ENCODE measurements around the gene DSC3.
A peak's percentile ranks its signal among the peaks of the same experiment; 100 is the strongest.
"Not testable (repeated sequence)": the region's sequence is repeated elsewhere in the genome, so short reads cannot be mapped to it uniquely, and the experiment has no call there.

DSC3 gene

GRCh38 chr18:31050635-31051034 lies 8.1 kb upstream of the DSC3 start:
- no peak overlapping the region for H3K4me3 ChIP-seq (ENCODE audit: low read length)
- TF ChIP-seq ZNF274 (IDR thresholded peaks at IDR 0.05; ENCODE audit: low read depth, low read length): no peak

- H3K4me3 ChIP-seq (ENCODE audit: low read length): no peak overlapping the region
- TF ChIP-seq ZNF274 (IDR thresholded peaks at IDR 0.05; ENCODE audit: low read depth, low read length): no peak
These were observed 6.6 kb upstream of the DSC3 start for GRCh38 chr18:31049189-31049588.

DNA sequence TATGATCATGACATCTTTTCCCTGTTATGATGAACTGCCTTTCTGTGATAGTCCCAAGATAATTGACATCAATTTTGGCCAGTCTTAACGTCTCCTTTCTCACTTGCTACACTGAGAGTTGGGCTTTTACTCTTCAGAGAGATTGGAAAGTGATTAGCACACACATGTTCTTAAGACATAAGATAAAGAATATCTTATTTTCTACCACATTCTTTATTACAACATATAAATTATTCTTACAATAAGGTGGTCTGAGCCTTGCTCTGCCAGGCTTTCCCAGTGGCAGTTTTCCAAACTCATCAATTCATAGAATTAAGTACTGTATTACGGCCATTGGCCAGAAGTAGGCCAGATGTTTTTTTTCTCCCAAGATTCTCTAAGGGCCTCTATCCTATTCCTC lies 5.7 kb upstream of the DSC3 start:
- no peak for TF ChIP-seq ZNF274 (IDR thresholded peaks at IDR 0.05; ENCODE audit: low read depth, low read length)
- no peak overlapping the region for H3K4me3 ChIP-seq (ENCODE audit: low read length)

GRCh38 chr18:31046916-31047315 lies 4.4 kb upstream of the DSC3 start:
- H3K4me3 ChIP-seq (ENCODE audit: low read length): no peak overlapping the region
- no peak for TF ChIP-seq ZNF274 (IDR thresholded peaks at IDR 0.05; ENCODE audit: low read depth, low read length)

GRCh38 chr18:31045599-31045998 lies 3.1 kb upstream of the DSC3 start:
- TF ChIP-seq ZNF274 (IDR thresholded peaks at IDR 0.05; ENCODE audit: low read depth, low read length): no peak
- no peak overlapping the region for H3K4me3 ChIP-seq (ENCODE audit: low read length)

- TF ChIP-seq ZNF274 (IDR thresholded peaks at IDR 0.05; ENCODE audit: low read depth, low read length): no peak
- no peak overlapping the region for H3K4me3 ChIP-seq (ENCODE audit: low read length)
These were observed 2.4 kb upstream of the DSC3 start for GRCh38 chr18:31044926-31045325.

GRCh38 chr18:31043709-31044108 lies 1.2 kb upstream of the DSC3 start:
- no peak overlapping the region for H3K4me3 ChIP-seq (ENCODE audit: low read length)
- no peak for TF ChIP-seq ZNF274 (IDR thresholded peaks at IDR 0.05; ENCODE audit: low read depth, low read length)

- peak overlapping the region; percentile 30; the same call in 1 of the 2 replicates for H3K4me3 ChIP-seq (ENCODE audit: low read length)
- no peak for TF ChIP-seq ZNF274 (IDR thresholded peaks at IDR 0.05; ENCODE audit: low read depth, low read length)
These were observed 497 bp downstream of the DSC3 start for GRCh38 chr18:31042084-31042405.

- TF ChIP-seq ZNF274 (IDR thresholded peaks at IDR 0.05; ENCODE audit: low read depth, low read length): no peak
- H3K4me3 ChIP-seq (ENCODE audit: low read length): peak overlapping the region; percentile 30
These were observed 1.1 kb downstream of the DSC3 start for GRCh38 chr18:31041271-31042083.

DNA sequence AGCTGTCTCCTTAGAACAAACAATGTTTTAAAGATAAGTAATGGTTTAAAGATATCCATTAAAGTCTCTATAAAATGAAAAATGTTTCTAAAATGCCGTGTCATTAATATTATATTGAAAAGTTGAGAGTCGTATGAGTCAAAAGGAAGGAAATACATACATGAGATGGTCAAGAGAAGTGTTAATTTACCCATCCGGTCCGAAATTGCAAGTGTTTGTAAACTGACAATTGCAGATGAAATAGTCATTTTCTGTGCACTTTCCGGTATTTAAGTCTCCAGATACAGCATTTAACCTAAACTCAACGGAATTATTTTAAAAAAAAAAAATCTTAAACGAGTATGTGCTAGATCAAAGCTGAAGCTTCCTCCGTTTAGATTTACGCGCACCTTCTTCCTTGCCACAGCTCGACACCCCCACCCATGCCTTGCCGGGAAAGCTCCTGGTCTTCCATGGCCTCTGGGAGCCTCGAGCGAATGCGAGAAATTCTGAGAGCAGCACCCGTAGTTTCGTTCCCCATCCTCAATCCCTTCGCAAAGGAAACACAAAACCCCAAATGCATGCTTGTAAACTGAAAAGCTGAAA lies 1.8 kb downstream of the DSC3 start:
- peak overlapping the region; percentile 23 for H3K4me3 ChIP-seq (ENCODE audit: low read length)
- no peak for TF ChIP-seq ZNF274 (IDR thresholded peaks at IDR 0.05; ENCODE audit: low read depth, low read length)

DNA sequence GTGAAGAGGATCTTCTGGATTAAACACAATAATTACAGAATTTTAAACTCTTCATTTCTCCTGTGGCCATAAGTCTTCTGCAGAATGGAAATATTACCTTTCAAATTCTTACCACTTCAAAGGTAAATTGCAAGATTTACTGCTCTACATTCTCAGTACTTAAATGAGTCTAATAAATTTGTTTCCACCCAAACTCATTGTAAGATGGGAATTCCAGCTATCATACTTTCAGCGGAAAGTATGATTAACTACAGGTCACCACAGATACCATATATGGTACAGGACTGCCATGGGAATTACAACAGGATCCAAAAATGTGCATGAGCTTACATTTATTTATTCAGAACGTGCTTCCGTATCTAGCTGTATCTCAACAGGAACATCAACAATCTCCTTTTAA lies 3.1 kb downstream of the DSC3 start:
- TF ChIP-seq ZNF274 (IDR thresholded peaks at IDR 0.05; ENCODE audit: low read depth, low read length): no peak
- H3K4me3 ChIP-seq (ENCODE audit: low read length): no peak overlapping the region

- H3K4me3 ChIP-seq (ENCODE audit: low read length): not testable (repeated sequence)
These were observed 4.9 kb downstream of the DSC3 start for GRCh38 chr18:31037686-31038085.

DNA sequence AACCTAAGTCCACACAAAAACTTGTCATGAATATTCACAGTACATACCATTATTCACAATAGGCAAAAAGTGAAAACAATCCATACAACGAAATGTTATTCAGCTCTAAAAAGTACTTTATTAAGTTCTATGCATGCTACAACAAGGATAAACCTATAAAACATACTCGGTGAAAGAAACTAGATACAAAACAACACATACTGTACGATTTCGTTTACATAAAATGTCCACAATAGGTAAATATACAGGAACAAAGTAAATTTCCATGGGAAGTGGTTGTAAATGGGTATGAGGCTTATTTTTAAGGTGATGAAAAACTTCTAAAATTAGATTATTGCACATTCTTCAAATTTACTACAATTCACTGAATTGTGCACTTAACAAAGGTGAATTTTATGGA lies 8.0 kb downstream of the DSC3 start:
- TF ChIP-seq ZNF274 (IDR thresholded peaks at IDR 0.05; ENCODE audit: low read depth, low read length): no peak
- no peak overlapping the region for H3K4me3 ChIP-seq (ENCODE audit: low read length)

DNA sequence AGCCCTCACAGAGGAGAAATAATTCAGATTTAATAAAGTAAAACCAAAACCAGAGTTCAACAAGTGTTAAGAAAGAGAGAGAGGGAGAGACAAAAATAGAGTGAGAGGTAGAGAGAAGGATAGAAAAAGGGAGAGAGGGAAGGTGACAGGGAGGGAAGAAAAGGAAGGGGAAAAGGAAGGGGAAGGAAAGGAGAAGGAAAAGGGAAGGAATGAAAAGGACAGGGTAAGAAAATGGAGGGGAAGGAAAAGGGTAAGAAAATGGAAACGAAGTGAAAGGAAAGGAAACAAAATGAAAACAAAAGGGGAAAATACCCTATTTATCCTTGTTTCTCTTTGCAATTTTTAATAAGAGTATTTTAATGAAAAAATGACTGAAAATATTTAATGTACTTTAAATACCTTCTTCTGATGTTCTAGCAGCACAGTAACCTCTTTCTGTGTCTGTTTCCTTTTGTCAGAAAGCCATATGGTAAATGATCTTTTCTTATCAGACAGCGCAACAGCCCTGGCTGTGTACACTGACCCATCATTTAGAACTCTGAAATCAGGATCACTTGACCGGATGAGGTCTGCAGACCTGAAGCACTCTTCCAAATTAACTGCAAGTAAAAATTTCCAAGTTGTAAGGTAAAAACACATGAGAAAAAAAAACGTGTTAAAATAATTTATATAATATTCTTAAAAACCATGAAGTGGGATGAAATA lies 11.8 kb downstream of the DSC3 start:
- TF ChIP-seq ZNF274 (IDR thresholded peaks at IDR 0.05; ENCODE audit: low read depth, low read length): no peak

More for the DNA sequence above, 11.8 kb downstream of the DSC3 start:
- H3K4me3 ChIP-seq (ENCODE audit: low read length): no peak overlapping the region
